GM19238 (cell line): Measurements from ENCODE around the gene TLN1.

ENCODE experiments used
- DNase-seq: peaks from one replicate; pipeline ENCODE4 v3.0.0; 2011; ENCODE audit warnings: low spot score; ENCODE audit not compliant: insufficient read length

The TLN1 gene

GRCh38 chr9:35669331-35670145 lies 62.5 kb downstream of the TLN1 start:
- DNase-seq = no peak

GRCh38 chr9:35667939-35668338 lies 64.1 kb downstream of the TLN1 start:
- no peak for DNase-seq

GRCh38 chr9:35666549-35666948 lies 65.4 kb downstream of the TLN1 start:
- no peak for DNase-seq

GRCh38 chr9:35666045-35666444 lies 66.0 kb downstream of the TLN1 start:
- DNase-seq = no peak

GRCh38 chr9:35665471-35665818 lies 66.5 kb downstream of the TLN1 start:
- no peak for DNase-seq

GRCh38 chr9:35664531-35665470 lies 67.2 kb downstream of the TLN1 start, which contains the start of gene ARHGEF39:
Gene ARHGEF39, minus strand, starts transcription at chr9:35665195. Its CDS starts 26 bp downstream, at chr9:35665169.
- DNase-seq = peak; percentile 90

- no peak for DNase-seq
Observed at GRCh38 chr9:35662437-35662836, 69.6 kb downstream of the TLN1 start.

GRCh38 chr9:35661756-35662350 lies 70.1 kb downstream of the TLN1 start:
- no peak for DNase-seq

- no peak for DNase-seq
Observed at GRCh38 chr9:35660966-35661415, 71.0 kb downstream of the TLN1 start.

- DNase-seq = no peak
Observed at GRCh38 chr9:35659340-35659739, 72.7 kb downstream of the TLN1 start.

GRCh38 chr9:35658968-35659220 lies 73.1 kb downstream of the TLN1 start:
- DNase-seq = no peak

GRCh38 chr9:35658137-35658967 lies 73.6 kb downstream of the TLN1 start, which contains the start of gene CCDC107:
Gene CCDC107, plus strand, starts transcription at chr9:35658292. Its CDS starts 88 bp downstream, at chr9:35658380.
- peak; percentile 86 for DNase-seq

- peak; percentile 92 for DNase-seq
Observed at GRCh38 chr9:35657546-35658136, 74.4 kb downstream of the TLN1 start, which contains the start of gene RMRP. Gene RMRP, minus strand, starts transcription at chr9:35658019.

GRCh38 chr9:35656831-35657545 lies 75.0 kb downstream of the TLN1 start:
- no peak for DNase-seq

GRCh38 chr9:35656348-35656747 lies 75.6 kb downstream of the TLN1 start:
- no peak for DNase-seq

GRCh38 chr9:35653611-35654010 lies 78.4 kb downstream of the TLN1 start:
- DNase-seq = no peak

GRCh38 chr9:35652829-35653209 lies 79.2 kb downstream of the TLN1 start:
- no peak for DNase-seq

- no peak for DNase-seq
Observed at GRCh38 chr9:35651956-35652828, 79.8 kb downstream of the TLN1 start.
